ENCODE results near the gene PODXL2.
"Not testable (repeated sequence)": the region's sequence is repeated elsewhere in the genome, so short reads cannot be mapped to it uniquely, and the experiment has no call there.

Gene PODXL2

GRCh38 chr3:127651516-127652172 is 22.7 kb downstream of the PODXL2 start:
- ATAC-seq (ENCODE audit: insufficient read depth, low read depth) (no peak), DNase-seq (no peak)
- no peaks in the 10 kb centered on the region for H3K36me3 ChIP-seq (ENCODE audit: insufficient read depth, low read length)

DNA sequence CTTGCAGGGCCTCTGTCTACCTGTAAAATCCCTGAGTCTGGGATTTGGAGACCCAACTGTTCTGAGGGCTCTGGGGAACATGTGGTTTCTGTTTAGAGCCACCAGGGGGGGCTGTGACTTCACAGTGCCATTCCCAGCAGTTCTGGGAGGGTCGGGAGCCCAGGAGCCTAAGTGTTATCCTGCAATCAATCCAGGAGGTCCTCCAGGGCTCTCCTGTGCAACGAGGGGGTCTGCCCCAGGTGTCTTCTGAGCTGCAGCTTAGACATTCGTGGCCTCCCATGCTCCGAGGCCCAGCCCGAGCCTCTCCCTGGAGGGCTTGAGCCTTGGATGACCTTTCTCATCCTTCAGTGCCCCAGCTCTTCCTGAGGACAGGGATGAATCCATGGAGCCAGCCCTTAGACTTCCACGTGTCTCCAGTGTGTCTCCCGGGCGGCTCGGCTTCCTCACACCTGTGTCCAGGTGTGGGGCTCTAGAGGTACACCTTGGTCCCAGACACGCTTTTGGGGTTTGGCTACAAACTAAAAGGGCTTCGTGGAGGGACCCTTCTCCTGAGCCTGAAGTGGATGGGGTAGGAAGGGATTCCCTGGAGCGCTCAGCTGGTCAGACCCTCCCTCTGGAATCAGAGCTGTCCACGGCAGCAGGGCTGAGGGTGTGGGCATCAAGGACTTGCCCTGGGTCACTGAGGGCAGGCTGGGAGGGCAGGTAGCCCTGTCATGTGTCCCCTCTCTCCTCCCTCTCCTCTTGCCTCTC is 23.4 kb downstream of the PODXL2 start:
- H3K9ac ChIP-seq (ENCODE audit: low read depth, low read length) = no peak overlapping the region

More at GRCh38 chr3:127651516-127652172, 22.7 kb downstream of the PODXL2 start:
- H3K4me3 ChIP-seq (ENCODE audit: low read depth in 1 of 2, low read length in 2 of 2) = no peak overlapping the region
- no peak overlapping the region for H3K9ac ChIP-seq (ENCODE audit: low read depth, low read length)
- H3K27ac ChIP-seq (ENCODE audit: low read length) = no peak overlapping the region
- H3K4me2 ChIP-seq (ENCODE audit: insufficient read depth, low read length) = no peak overlapping the region
- H3K9me3 ChIP-seq (ENCODE audit: insufficient read depth, low read length, severe bottlenecking) = no peaks in the 10 kb centered on the region
- H3K4me1 ChIP-seq (ENCODE audit: insufficient read depth, low read length) = no peaks in the 10 kb centered on the region
- no peaks in the 10 kb centered on the region for H4K20me1 ChIP-seq (ENCODE audit: insufficient read depth, low read length)
- H3K79me2 ChIP-seq (ENCODE audit: insufficient read depth, low read length) = no peaks in the 10 kb centered on the region
- no peak overlapping the region for H2AFZ ChIP-seq (ENCODE audit: low read depth, low read length)
- no peak for TF ChIP-seq CTCF (IDR thresholded peaks at IDR 0.05; ENCODE audit: borderline replicate concordance, extremely low read depth, low read length, poor library complexity, severe bottlenecking)
- TF ChIP-seq EZH2 (IDR thresholded peaks at IDR 0.05; ENCODE audit: borderline replicate concordance, low read depth, low read length, severe bottlenecking) = no peak
- no peaks in the 10 kb centered on the region for H3K27me3 ChIP-seq (ENCODE audit: insufficient read depth, low read length, poor library complexity)

GRCh38 chr3:127654374-127654773 is 25.4 kb downstream of the PODXL2 start:
- H3K4me2 ChIP-seq (ENCODE audit: insufficient read depth, low read length) = no peak overlapping the region
- no peak overlapping the region for H3K27ac ChIP-seq (ENCODE audit: low read length)
- no peaks in the 10 kb centered on the region for H3K27me3 ChIP-seq (ENCODE audit: insufficient read depth, low read length, poor library complexity)
- no peak overlapping the region for H3K4me3 ChIP-seq (ENCODE audit: low read depth in 1 of 2, low read length in 2 of 2)
- no peak overlapping the region for H2AFZ ChIP-seq (ENCODE audit: low read depth, low read length)
- H3K9ac ChIP-seq (ENCODE audit: low read depth, low read length) = no peak overlapping the region
- no peaks in the 10 kb centered on the region for H3K79me2 ChIP-seq (ENCODE audit: insufficient read depth, low read length)
- no peak for ATAC-seq (ENCODE audit: insufficient read depth, low read depth)
- H4K20me1 ChIP-seq (ENCODE audit: insufficient read depth, low read length) = no peaks in the 10 kb centered on the region
- H3K4me1 ChIP-seq (ENCODE audit: insufficient read depth, low read length) = no peaks in the 10 kb centered on the region
- H3K36me3 ChIP-seq (ENCODE audit: insufficient read depth, low read length) = no peaks in the 10 kb centered on the region
- no peaks in the 10 kb centered on the region for H3K9me3 ChIP-seq (ENCODE audit: insufficient read depth, low read length, severe bottlenecking)
- TF ChIP-seq EZH2 (IDR thresholded peaks at IDR 0.05; ENCODE audit: borderline replicate concordance, low read depth, low read length, severe bottlenecking) (no peak), CTCF (IDR thresholded peaks at IDR 0.05; ENCODE audit: borderline replicate concordance, extremely low read depth, low read length, poor library complexity, severe bottlenecking) (no peak)
- DNase-seq = no peak

More for the DNA sequence above, 23.4 kb downstream of the PODXL2 start:
- Histone ChIP-seq H4K20me1 (ENCODE audit: insufficient read depth, low read length) (no peaks in the 10 kb centered on the region), H3K27me3 (ENCODE audit: insufficient read depth, low read length, poor library complexity) (no peaks in the 10 kb centered on the region), H2AFZ (ENCODE audit: low read depth, low read length) (no peak overlapping the region), H3K36me3 (ENCODE audit: insufficient read depth, low read length) (no peaks in the 10 kb centered on the region), H3K27ac (ENCODE audit: low read length) (no peak overlapping the region), H3K9me3 (ENCODE audit: insufficient read depth, low read length, severe bottlenecking) (no peaks in the 10 kb centered on the region), H3K79me2 (ENCODE audit: insufficient read depth, low read length) (no peaks in the 10 kb centered on the region), H3K4me2 (ENCODE audit: insufficient read depth, low read length) (no peak overlapping the region), H3K4me1 (ENCODE audit: insufficient read depth, low read length) (no peaks in the 10 kb centered on the region), H3K4me3 (ENCODE audit: low read depth in 1 of 2, low read length in 2 of 2) (no peak overlapping the region)
- DNase-seq = peak; percentile 50
- no peak for TF ChIP-seq EZH2 (IDR thresholded peaks at IDR 0.05; ENCODE audit: borderline replicate concordance, low read depth, low read length, severe bottlenecking)
- TF ChIP-seq CTCF (IDR thresholded peaks at IDR 0.05; ENCODE audit: borderline replicate concordance, extremely low read depth, low read length, poor library complexity, severe bottlenecking) = peak; percentile 79
- ATAC-seq (ENCODE audit: insufficient read depth, low read depth) = peak; percentile 89

DNA sequence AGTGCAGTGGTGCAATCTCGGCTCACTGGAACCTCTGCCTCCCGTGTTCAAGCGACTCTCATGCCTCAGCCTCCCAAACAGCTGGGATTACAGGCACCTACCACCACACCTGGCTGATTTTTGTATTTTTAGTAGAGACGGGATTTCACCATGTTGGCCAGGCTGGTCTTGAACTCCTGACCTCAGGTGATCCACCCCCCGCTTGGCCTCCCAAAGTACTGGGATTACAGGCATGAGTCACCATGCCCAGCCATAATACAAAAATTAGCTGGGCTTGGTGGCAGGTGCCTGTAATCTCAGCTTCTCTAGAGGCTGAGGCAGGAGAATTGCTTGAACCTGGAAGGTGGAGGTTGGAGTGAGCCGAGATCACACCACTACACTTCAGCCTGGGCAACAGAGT is 26.0 kb downstream of the PODXL2 start:
- not testable (repeated sequence) for H3K36me3 ChIP-seq (ENCODE audit: insufficient read depth, low read length); H3K4me1 ChIP-seq (ENCODE audit: insufficient read depth, low read length); H4K20me1 ChIP-seq (ENCODE audit: insufficient read depth, low read length); H3K4me2 ChIP-seq (ENCODE audit: insufficient read depth, low read length); H3K27me3 ChIP-seq (ENCODE audit: insufficient read depth, low read length, poor library complexity); H3K9me3 ChIP-seq (ENCODE audit: insufficient read depth, low read length, severe bottlenecking); H3K79me2 ChIP-seq (ENCODE audit: insufficient read depth, low read length); DNase-seq; H3K27ac ChIP-seq (ENCODE audit: low read length); ATAC-seq (ENCODE audit: insufficient read depth, low read depth); H2AFZ ChIP-seq (ENCODE audit: low read depth, low read length); H3K4me3 ChIP-seq (ENCODE audit: low read depth in 1 of 2, low read length in 2 of 2); H3K9ac ChIP-seq (ENCODE audit: low read depth, low read length)

All from DND-41 (cell line).